SJSA1 (cell line): Measurements from ENCODE around the gene GMPR. TPM values are rescaled to one million over a fixed set of nuclear protein-coding genes. Genes with fewer than 3 reads are reported as not detected.
A peak's percentile ranks its signal among the peaks of the same experiment; 100 is the strongest.

ENCODE experiments used
- DNase-seq, 2 experiments: peaks; one replicate each; pipeline ENCODE4 v3.0.0-alpha.2; 2015 to 2020; ENCODE audit warnings: low spot score in 2 of 2, low read depth in 1 of 2
- H3K27ac ChIP-seq: fragments of 250-450 bp; sonication (Bioruptor Pico); 2 replicates; pipeline ENCODE4 v1.5.1; 2020; ENCODE audit warnings: mild to moderate bottlenecking, moderate library complexity
- H3K27me3 ChIP-seq: fragments of 250-450 bp; sonication (Bioruptor Pico); replicated peaks from 2 replicates; pipeline ENCODE4 v1.5.1; 2020; ENCODE audit warnings: mild to moderate bottlenecking, moderate library complexity
- H3K36me3 ChIP-seq: fragments of 250-450 bp; sonication (Bioruptor Pico); 2 replicates; pipeline ENCODE4 v1.5.1; 2020; ENCODE audit warnings: mild to moderate bottlenecking
- H3K4me1 ChIP-seq: fragments of 250-450 bp; sonication (Bioruptor Pico); replicated peaks from 2 replicates; pipeline ENCODE4 v1.6.1; 2021; ENCODE audit warnings: mild to moderate bottlenecking
- H3K4me3 ChIP-seq: fragments of 250-450 bp; sonication (Bioruptor Pico); 2 replicates; pipeline ENCODE4 v1.5.1; 2020; ENCODE audit warnings: mild to moderate bottlenecking
- H3K9me3 ChIP-seq: fragments of 250-450 bp; sonication (Bioruptor Pico); replicated peaks from 2 replicates; pipeline ENCODE4 v1.5.1; 2020; ENCODE audit warnings: mild to moderate bottlenecking
- total RNA-seq: library from RNA; depleted of rRNA; stranded (reverse); fragments of >200 nt; shearing (Covaris generic); gene quantifications from 2 replicates; pipeline ENCODE4 v1.2.3, GENCODE V29; 2014

GMPR gene
- total RNA-seq, 1 experiment from 2014 or later = 21.3 TPM

DNA sequence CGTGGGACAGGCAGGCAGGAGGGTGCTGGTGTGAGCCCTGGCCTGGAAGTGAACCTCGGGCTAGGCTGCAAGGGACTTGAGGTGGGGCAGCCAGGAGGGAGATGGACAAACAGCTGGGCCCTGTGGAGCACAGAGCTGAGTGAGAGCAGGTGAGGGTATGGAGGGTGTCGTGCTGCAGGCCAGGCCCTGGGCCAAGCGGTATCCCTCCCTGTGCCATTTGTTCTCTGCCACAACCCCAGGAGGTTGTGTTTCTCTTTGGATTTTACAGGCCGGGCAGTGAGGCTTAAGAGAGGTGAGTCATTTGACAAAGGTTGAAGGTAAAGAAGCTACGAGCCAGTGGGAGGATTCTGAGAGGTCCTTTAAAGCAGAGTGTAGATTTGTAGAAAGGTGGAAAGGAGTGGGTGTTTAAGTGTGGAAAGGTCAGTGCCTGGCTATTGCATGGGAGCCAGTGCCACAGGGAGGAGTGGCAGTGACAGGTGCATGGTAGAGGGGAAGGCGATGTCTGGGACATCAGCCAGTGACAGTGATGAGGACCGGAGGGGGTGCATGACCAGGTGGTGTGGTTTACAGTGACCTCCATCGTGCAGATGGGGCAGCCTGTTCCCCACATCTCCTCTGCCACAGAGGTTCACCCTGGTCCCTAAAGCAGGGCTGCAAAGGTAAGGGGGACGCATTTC, 39.8 kb downstream of the GMPR start:
- Histone ChIP-seq H3K9me3 (no peaks in the 10 kb centered on the region), H3K36me3 (peaks cover 10% of the 10 kb centered on the region; the same call in 1 of the 2 replicates), H3K27me3 (no peaks in the 10 kb centered on the region), H3K4me3 (no peak overlapping the region), H3K27ac (peak overlapping the region; percentile 66), H3K4me1 (peaks cover 52% of the 10 kb centered on the region)
- no peak for DNase-seq

GRCh38 chr6:16278750-16279149, 40.4 kb downstream of the GMPR start:
- peaks cover 56% of the 10 kb centered on the region for H3K4me1 ChIP-seq
- H3K36me3 ChIP-seq = peaks cover 10% of the 10 kb centered on the region; the same call in 1 of the 2 replicates
- no peaks in the 10 kb centered on the region for H3K27me3 ChIP-seq
- no peak for DNase-seq
- H3K4me3 ChIP-seq = no peak overlapping the region
- no peak overlapping the region for H3K27ac ChIP-seq
- H3K9me3 ChIP-seq = no peaks in the 10 kb centered on the region

- no peaks in the 10 kb centered on the region for H3K27me3 ChIP-seq
Observed at GRCh38 chr6:16279243-16279642, 40.9 kb downstream of the GMPR start.

DNA sequence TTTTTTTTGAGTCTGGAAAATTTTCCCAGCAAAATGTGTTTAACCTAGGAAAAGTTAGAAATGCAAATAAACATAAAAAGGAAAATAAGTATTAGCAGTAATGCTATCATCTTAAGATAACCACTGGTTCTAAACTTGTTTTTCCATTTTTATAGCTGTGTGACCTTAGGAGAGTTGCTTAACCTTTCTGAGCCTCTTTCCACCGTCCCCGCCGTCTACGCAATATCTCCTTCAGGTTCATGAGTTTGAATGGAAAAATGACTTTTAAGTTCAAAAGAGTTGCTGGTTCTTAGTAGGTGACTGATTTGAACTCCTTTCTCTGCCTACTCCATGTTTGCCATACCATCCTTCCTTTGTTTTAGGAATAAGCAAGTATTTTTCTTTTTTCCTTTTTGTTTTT, 44.0 kb downstream of the GMPR start:
- H3K27ac ChIP-seq = no peak overlapping the region
- no peak for DNase-seq
- H3K27me3 ChIP-seq = no peaks in the 10 kb centered on the region
- peaks cover 36% of the 10 kb centered on the region for H3K4me1 ChIP-seq
- peaks cover 8% of the 10 kb centered on the region; the same call in 1 of the 2 replicates for H3K36me3 ChIP-seq
- no peaks in the 10 kb centered on the region for H3K9me3 ChIP-seq
- no peak overlapping the region for H3K4me3 ChIP-seq

More at GRCh38 chr6:16279243-16279642, 40.9 kb downstream of the GMPR start:
- Histone ChIP-seq H3K9me3 (no peaks in the 10 kb centered on the region), H3K27ac (no peak overlapping the region), H3K36me3 (peaks cover 10% of the 10 kb centered on the region; the same call in 1 of the 2 replicates), H3K4me1 (peaks cover 58% of the 10 kb centered on the region), H3K4me3 (no peak overlapping the region)
- DNase-seq = no peak

DNA sequence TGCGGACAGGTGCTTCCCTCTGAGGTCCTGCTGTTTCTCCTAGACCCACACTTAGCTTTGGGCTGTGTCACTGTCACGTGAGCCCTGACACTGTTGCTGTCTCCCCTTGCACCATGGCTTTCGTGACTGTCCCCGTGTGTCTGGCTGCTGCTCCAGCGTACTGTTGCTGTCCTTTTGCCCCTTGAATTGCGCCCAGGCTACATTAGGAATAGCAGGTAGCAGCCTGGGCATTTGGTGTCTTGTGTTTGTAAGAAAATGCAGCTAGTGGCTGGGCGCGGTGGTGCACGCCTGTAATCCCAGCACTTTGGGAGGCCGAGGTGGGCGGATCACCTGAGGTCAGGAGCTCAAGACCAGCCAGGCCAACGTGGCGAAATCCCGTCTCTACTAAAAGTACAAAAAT, 46.1 kb downstream of the GMPR start:
- H3K27ac ChIP-seq = no peak overlapping the region
- no peaks in the 10 kb centered on the region for H3K27me3 ChIP-seq
- H3K36me3 ChIP-seq = peaks cover 5% of the 10 kb centered on the region; the same call in 1 of the 2 replicates
- no peak overlapping the region for H3K4me3 ChIP-seq
- DNase-seq = no peak
- peaks cover 16% of the 10 kb centered on the region for H3K4me1 ChIP-seq
- H3K9me3 ChIP-seq = no peaks in the 10 kb centered on the region

DNA sequence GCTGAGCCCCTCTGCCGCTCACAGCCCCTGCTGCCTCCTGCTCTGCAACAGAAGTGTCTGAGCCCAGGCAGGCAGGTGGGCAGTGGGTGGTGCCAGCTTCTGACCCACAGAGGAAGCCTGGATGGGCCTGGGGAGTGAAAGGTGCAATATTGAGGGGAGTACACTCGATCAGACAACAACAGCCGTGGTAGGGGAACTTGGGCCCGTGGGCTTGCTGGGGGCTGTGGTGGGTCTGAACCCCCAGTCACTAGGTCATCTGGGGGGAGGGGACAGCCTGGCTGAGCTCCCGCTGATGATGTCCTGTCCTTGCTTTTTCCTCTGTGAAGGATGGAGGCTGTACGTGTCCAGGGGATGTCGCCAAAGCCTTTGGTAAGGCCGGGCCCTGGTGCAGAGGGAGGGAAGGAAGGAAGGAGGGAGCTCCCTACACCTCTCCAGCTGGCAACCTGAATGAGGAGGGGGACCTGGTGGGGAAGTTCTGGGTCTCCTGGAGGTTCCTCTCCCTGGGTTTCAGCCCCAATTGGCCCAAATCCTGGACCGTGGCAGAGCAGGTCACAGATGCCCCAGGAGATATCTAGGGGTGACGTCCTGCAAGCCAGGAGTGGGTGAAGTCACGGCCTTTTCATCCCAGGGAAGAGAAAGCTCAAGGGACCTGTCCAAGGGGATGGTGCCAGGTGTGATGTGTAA, 47.2 kb downstream of the GMPR start:
- H3K4me3 ChIP-seq = no peak overlapping the region
- no peaks in the 10 kb centered on the region for H3K9me3 ChIP-seq
- no peak for DNase-seq
- no peak overlapping the region for H3K27ac ChIP-seq
- H3K4me1 ChIP-seq = peaks cover 13% of the 10 kb centered on the region
- no peaks in the 10 kb centered on the region for H3K36me3 ChIP-seq
- no peaks in the 10 kb centered on the region for H3K27me3 ChIP-seq

DNA sequence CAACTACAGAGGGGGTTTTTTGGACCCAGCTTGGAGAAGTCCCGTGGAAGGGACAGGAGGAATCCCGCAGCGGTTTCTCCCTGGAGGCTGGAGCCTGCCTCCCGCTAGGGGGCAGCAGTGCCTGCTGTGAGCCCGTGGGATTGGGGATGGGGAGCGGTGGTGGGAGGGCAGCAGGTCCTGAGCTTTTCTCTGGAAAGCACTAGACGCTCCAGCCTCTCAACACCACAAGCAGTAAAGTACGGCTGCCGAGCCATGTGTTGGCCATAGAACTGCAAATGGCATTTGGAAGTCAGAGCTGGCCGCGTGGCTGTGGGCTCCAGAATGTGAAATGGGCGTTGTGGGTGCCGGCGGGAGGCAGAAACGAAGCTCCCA, 47.8 kb downstream of the GMPR start:
- Histone ChIP-seq H3K36me3 (no peaks in the 10 kb centered on the region), H3K9me3 (no peaks in the 10 kb centered on the region), H3K4me3 (no peak overlapping the region), H3K27ac (no peak overlapping the region), H3K27me3 (no peaks in the 10 kb centered on the region), H3K4me1 (peaks cover 13% of the 10 kb centered on the region)
- no peak for DNase-seq

GRCh38 chr6:16288163-16288562, 49.8 kb downstream of the GMPR start:
- DNase-seq = no peak
- Histone ChIP-seq H3K36me3 (no peaks in the 10 kb centered on the region), H3K9me3 (no peaks in the 10 kb centered on the region), H3K4me1 (peaks cover 12% of the 10 kb centered on the region), H3K27me3 (no peaks in the 10 kb centered on the region), H3K27ac (no peak overlapping the region), H3K4me3 (no peak overlapping the region)

- Histone ChIP-seq H3K27me3 (no peaks in the 10 kb centered on the region), H3K4me3 (no peak overlapping the region), H3K27ac (no peak overlapping the region), H3K9me3 (no peaks in the 10 kb centered on the region), H3K36me3 (no peaks in the 10 kb centered on the region), H3K4me1 (no peaks in the 10 kb centered on the region)
- DNase-seq = no peak
Observed at GRCh38 chr6:16291739-16292138, 53.4 kb downstream of the GMPR start.

DNA sequence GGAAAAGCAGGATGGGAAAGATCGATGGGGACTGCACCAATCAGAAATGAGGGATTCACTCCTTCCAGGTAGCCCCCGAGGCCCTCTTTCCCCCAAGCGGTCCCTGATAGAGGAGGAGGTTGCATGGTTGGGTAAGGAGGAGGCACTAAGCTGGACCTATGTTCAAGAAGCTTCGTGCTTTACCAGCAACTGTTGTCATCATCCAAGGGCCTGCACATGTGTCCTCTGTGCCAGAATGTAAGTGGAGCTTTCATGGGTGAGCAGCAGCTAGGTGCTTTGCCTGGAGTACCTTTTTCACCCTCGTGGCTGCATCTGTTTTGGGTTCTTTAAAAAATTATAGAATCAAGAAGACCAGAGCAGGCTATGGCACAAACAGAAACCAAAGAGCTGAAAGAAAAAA, 54.0 kb downstream of the GMPR start:
- no peaks in the 10 kb centered on the region for H3K27me3 ChIP-seq
- H3K36me3 ChIP-seq = no peaks in the 10 kb centered on the region; the same call in 1 of the 2 replicates
- H3K9me3 ChIP-seq = no peaks in the 10 kb centered on the region
- no peaks in the 10 kb centered on the region for H3K4me1 ChIP-seq
- H3K27ac ChIP-seq = no peak overlapping the region
- no peak overlapping the region for H3K4me3 ChIP-seq
- DNase-seq = no peak

DNA sequence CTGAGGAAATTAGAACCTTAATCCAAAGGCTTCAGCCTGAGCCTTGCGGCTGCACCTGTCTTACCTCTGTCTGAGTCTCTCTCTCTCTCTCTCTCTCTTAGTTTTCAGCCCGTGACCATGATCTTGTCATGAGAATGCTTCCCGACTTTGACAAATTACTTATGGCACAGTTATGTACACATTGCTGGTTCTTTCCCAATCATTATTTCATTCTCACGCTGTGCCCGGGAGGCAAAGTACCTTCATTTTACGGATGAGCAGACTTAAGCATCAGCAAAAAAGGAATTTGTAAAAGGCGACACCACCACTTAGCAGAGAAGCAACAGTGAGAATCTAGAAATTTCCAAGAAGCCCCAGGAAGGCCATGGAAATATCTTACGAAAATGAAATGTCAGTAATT, 54.6 kb downstream of the GMPR start:
- Histone ChIP-seq H3K36me3 (peaks cover 3% of the 10 kb centered on the region; the same call in 1 of the 2 replicates), H3K27ac (no peak overlapping the region), H3K27me3 (no peaks in the 10 kb centered on the region), H3K4me3 (no peak overlapping the region), H3K4me1 (no peaks in the 10 kb centered on the region), H3K9me3 (no peaks in the 10 kb centered on the region)
- no peak for DNase-seq

DNA sequence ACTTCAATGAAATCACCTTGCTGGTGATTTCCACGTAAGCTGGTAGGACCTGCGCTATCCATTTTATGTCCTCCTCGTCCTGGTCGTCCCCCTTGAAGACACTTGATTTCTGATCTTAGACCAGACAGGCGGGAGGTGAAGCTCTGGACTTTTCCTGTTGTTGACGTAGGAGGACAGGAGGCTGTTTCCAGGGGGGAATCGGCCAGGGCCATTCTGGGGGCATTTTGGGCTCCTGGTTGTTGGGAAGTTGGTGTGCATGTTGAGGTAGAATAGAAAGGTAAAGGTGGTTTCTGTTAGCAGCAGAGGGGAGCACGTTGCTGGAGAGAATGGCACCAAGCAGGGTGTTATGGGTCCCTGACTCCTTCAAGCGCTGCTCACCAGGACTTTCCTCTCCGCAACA, 56.0 kb downstream of the GMPR start:
- Histone ChIP-seq H3K9me3 (no peaks in the 10 kb centered on the region), H3K4me1 (no peaks in the 10 kb centered on the region), H3K27ac (no peak overlapping the region), H3K27me3 (no peaks in the 10 kb centered on the region), H3K4me3 (no peak overlapping the region), H3K36me3 (peaks cover 3% of the 10 kb centered on the region; the same call in 1 of the 2 replicates)
- no peak for DNase-seq

DNA sequence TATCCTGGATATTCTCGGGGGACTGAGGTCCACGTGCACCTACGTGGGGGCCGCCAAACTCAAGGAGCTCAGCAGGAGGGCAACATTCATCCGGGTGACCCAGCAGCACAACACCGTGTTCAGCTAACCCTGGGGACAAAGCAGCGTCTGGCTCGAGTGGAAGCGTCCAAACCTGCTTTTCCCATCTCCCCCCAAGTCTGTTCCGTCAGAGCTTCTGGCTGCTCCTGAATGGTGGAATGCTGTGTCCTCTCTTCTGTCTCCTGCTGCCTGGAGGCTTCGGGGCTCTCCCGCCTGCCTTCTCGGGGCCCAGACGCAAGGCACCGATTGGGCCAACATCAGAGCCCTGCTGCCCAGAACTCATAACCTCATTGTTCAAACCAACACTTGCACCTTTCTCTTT, 56.7 kb downstream of the GMPR start:
- H3K9me3 ChIP-seq = no peaks in the 10 kb centered on the region
- no peak for DNase-seq
- no peak overlapping the region for H3K27ac ChIP-seq
- H3K4me1 ChIP-seq = no peaks in the 10 kb centered on the region
- H3K4me3 ChIP-seq = no peak overlapping the region
- peaks cover 3% of the 10 kb centered on the region; the same call in 1 of the 2 replicates for H3K36me3 ChIP-seq
- no peaks in the 10 kb centered on the region for H3K27me3 ChIP-seq

GRCh38 chr6:16295471-16295870, 57.1 kb downstream of the GMPR start:
- DNase-seq = no peak
- no peak overlapping the region for H3K4me3 ChIP-seq
- no peak overlapping the region for H3K27ac ChIP-seq
- peaks cover 3% of the 10 kb centered on the region; the same call in 1 of the 2 replicates for H3K36me3 ChIP-seq
- no peaks in the 10 kb centered on the region for H3K9me3 ChIP-seq
- H3K27me3 ChIP-seq = no peaks in the 10 kb centered on the region
- no peaks in the 10 kb centered on the region for H3K4me1 ChIP-seq
